HL-60 (cell line): ENCODE results near the gene CSF1R.

Experiments
- CTCF ChIP-seq: IDR thresholded peaks from one replicate; pipeline ENCODE4 v1.5.1; 2011; ENCODE audit warnings: low read length, control low read depth, inconsistent platforms; ENCODE audit not compliant: insufficient read depth
- GABPA ChIP-seq: IDR thresholded peaks from 2 replicates; pipeline ENCODE4 v1.6.1; 2012; ENCODE audit warnings: low read depth
- REST ChIP-seq: IDR thresholded peaks from 2 replicates; pipeline ENCODE4 v1.6.1; 2012; ENCODE audit warnings: low read depth; ENCODE audit not compliant: insufficient replicate concordance

- TF ChIP-seq CTCF: no peak
- no peak for TF ChIP-seq REST
- TF ChIP-seq GABPA: no peak
Measured at GRCh38 chr5:150120617-150121447, 34.5 kb upstream of the CSF1R start.
